HFFc6 (cell line): ENCODE measurements around the gene F12. TPM values are rescaled to one million over a fixed set of nuclear protein-coding genes. Genes with fewer than 3 reads are reported as not detected.

Source experiments
- DNase-seq: peaks from one replicate; pipeline ENCODE4 v3.0.0-alpha.2; 2018
- H3K27ac Mint-ChIP-seq: 2 replicates; pipeline ENCODE4 v1.8.0; 2020; ENCODE audit warnings: mild to moderate bottlenecking, mixed read lengths
- H3K27me3 Mint-ChIP-seq: 2 replicates; pipeline ENCODE4 v1.8.0; 2021; ENCODE audit warnings: mild to moderate bottlenecking, moderate library complexity, mixed read lengths; ENCODE audit not compliant: insufficient read depth
- H3K36me3 Mint-ChIP-seq: 2 replicates; pipeline ENCODE4 v1.8.0; 2021; ENCODE audit warnings: low read depth, mixed read lengths
- H3K4me1 Mint-ChIP-seq: 2 replicates; pipeline ENCODE4 v1.8.0; 2020; ENCODE audit warnings: low read depth, mixed read lengths
- H3K4me3 Mint-ChIP-seq: 2 replicates; pipeline ENCODE4 v1.8.0; 2020; ENCODE audit warnings: mild to moderate bottlenecking, moderate library complexity, mixed read lengths
- H3K9me3 Mint-ChIP-seq: 2 replicates; pipeline ENCODE4 v1.8.0; 2020; ENCODE audit warnings: mild to moderate bottlenecking, mixed read lengths
- total RNA-seq, 6 experiments: library from RNA; stranded (reverse); fragmentation: NEBNext Ultra II Directional; extraction: Animal tissue kit (Norgen Biotek cat#: 25700); gene quantifications; 2 replicates in 1 of 6; 3 replicates in 5 of 6; pipeline ENCODE4 v1.2.3, GENCODE V29; 2021
- TF ChIP-seq, protein P1 (sequence below): fragments of 200-600 bp; sonication (generic); IDR thresholded peaks from 2 replicates; pipeline ENCODE4 v1.5.0; 2021; ENCODE audit warnings: antibody characterized with exemption, mild to moderate bottlenecking

F12 gene
- total RNA-seq, 6 experiments from 2014 or later, result 0.63 to 1.2 (median 0.87) TPM

DNA sequence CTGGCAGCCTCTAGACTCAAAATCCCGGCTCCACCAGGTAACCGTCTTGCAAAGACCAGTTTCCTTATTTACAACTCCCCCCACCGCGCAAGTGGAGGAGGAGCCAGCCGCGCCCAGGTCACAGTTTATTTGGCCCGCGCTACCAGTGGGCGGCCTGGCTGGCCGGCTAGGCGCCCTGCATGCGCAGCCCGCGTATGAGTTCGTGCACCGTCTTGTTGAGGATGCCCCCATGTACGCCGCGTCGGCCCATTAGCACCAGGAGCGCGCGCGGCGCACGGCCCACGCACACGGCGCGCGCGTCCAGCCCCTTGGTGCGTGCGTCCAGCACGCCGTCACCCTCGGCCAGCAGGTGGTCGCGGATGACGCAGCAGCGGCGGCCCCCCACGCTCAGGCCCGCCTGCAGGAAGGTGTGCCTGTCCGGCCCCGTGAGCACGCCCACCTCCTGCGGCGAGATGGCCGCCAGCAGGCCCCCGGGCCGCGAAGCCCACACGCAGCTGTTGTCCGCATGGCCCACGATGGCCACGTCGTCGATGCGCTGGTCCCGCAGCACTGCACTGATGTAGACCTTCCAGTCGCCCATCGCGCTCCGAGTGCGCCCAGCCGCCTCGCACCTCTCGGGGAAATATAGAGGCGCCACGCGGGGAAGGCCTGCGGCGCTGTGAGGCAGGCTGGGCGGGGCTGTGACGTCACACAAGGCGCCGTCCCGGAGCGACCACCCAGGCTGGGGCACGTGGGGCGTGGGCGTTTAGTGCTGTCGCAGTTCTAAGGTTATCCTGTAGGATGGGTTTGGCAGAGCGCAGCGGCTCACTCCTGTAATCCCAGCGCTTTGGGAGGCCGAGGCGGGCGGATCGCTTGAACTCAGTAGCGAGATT lies 9.1 kb downstream of the F12 start, which contains the start of gene PFN3:
Gene PFN3, minus strand, starts transcription at position 665 of the 872 bp plus-strand sequence. Its CDS starts 85 bp downstream, at position 580.
- Mint-ChIP-seq H3K27ac (no peak within 1 kb of the TSS), H3K36me3 (no peaks in the 10 kb centered on the region), H3K4me3 (no peak within 1 kb of the TSS), H3K4me1 (peaks cover 9% of the 10 kb centered on the region), H3K9me3 (no peaks in the 10 kb centered on the region), H3K27me3 (peaks cover 41% of the 10 kb centered on the region)
- DNase-seq, result no peak
- TF ChIP-seq, protein P1, sequence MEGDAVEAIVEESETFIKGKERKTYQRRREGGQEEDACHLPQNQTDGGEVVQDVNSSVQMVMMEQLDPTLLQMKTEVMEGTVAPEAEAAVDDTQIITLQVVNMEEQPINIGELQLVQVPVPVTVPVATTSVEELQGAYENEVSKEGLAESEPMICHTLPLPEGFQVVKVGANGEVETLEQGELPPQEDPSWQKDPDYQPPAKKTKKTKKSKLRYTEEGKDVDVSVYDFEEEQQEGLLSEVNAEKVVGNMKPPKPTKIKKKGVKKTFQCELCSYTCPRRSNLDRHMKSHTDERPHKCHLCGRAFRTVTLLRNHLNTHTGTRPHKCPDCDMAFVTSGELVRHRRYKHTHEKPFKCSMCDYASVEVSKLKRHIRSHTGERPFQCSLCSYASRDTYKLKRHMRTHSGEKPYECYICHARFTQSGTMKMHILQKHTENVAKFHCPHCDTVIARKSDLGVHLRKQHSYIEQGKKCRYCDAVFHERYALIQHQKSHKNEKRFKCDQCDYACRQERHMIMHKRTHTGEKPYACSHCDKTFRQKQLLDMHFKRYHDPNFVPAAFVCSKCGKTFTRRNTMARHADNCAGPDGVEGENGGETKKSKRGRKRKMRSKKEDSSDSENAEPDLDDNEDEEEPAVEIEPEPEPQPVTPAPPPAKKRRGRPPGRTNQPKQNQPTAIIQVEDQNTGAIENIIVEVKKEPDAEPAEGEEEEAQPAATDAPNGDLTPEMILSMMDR, result peak; percentile 13; the same call in 1 of the 2 replicates

DNA sequence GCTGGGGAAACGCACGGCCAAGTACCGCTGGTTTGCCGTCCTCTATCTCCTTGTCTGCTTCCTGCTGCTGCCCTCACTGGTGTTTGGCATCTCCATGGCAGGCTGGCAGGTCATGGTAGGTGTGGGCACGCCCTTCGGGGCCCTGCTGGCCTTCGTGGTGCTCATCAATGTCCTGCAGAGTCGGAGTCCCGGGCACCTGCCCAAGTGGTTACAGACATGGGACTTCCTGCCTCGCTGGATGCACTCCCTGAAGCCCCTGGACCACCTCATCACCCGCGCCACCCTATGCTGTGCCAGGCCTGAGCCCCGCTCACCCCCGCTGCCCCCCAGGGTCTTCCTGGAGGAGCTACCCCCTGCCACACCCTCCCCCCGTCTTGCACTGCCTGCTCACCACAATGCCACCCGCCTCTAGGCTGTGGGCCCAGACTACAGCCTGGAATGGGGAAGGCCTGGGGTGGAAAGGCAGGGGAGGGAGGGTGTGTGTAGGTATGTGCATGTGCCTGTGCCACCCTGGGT lies 11.4 kb downstream of the F12 start:
- DNase-seq, result no peak
- H3K4me3 Mint-ChIP-seq, result no peak overlapping the region
- H3K4me1 Mint-ChIP-seq, result peaks cover 6% of the 10 kb centered on the region
- H3K9me3 Mint-ChIP-seq, result no peaks in the 10 kb centered on the region
- no peaks in the 10 kb centered on the region for H3K36me3 Mint-ChIP-seq
- TF ChIP-seq, protein P1, result no peak
- no peak overlapping the region for H3K27ac Mint-ChIP-seq
- H3K27me3 Mint-ChIP-seq, result peaks cover 47% of the 10 kb centered on the region

DNA sequence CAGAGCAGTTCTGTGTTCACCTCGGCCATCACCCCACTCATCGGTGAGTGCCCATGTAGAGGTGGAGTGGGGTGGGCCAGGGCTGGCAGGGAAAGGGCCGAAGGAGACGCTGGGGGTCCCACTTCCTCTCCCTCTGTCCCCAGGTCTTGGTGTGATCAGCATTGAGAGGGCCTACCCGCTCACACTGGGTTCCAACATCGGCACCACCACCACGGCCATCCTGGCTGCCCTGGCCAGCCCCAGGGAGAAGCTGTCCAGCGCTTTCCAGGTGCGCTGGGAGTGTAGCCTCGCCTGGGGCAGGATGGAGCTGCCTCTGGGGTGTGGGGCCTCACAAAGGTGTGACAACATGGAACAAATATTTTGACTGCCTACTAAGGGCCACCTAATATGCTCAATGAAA lies 12.6 kb downstream of the F12 start:
- H3K36me3 Mint-ChIP-seq, result no peaks in the 10 kb centered on the region
- TF ChIP-seq, protein P1, result no peak
- no peak overlapping the region for H3K27ac Mint-ChIP-seq
- no peaks in the 10 kb centered on the region for H3K4me1 Mint-ChIP-seq
- H3K4me3 Mint-ChIP-seq, result no peak overlapping the region
- peaks cover 44% of the 10 kb centered on the region for H3K27me3 Mint-ChIP-seq
- no peak for DNase-seq
- no peaks in the 10 kb centered on the region for H3K9me3 Mint-ChIP-seq

DNA sequence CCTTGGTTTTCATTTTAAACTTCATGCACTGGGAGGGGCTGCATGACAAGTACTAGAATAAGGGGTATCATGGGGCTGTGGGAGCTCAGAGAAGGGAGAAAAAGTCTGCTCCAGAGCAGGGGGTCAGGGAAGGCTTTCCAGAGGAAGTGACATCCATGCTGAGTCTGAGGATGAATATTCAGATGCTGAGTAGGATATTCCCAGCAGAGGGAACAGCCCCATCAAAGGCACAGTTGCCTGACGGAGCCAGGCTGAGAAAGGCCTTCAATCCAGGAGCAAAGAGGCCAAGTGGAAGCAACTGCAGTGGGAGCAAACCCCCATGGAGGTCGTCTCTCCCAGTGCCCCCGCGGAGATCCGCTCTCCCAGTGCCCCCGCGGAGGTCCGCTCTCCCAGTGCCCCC lies 13.3 kb downstream of the F12 start:
- H3K4me1 Mint-ChIP-seq, result no peaks in the 10 kb centered on the region
- H3K4me3 Mint-ChIP-seq, result no peak overlapping the region
- H3K9me3 Mint-ChIP-seq, result no peaks in the 10 kb centered on the region
- no peaks in the 10 kb centered on the region for H3K36me3 Mint-ChIP-seq
- H3K27ac Mint-ChIP-seq, result no peak overlapping the region
- DNase-seq, result no peak
- H3K27me3 Mint-ChIP-seq, result peaks cover 38% of the 10 kb centered on the region
- TF ChIP-seq, protein P1, result no peak

DNA sequence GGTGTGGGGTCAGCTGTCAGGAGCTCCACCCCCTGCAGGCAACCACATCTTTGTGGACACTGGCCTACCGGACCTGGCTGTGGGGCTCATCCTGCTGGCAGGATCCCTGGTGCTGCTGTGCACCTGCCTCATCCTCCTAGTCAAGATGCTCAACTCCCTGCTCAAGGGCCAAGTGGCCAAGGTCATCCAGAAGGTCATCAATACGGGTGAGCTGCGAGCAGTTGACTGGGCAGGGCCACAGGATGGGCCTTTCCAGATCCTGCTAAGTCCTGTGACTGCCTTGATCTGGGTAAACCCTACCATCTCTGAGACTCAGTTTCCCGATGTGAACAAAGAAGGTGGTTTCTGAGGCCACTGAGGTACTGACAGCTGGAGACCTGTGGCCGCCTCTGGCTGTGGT lies 15.4 kb downstream of the F12 start:
- no peaks in the 10 kb centered on the region for H3K36me3 Mint-ChIP-seq
- DNase-seq, result no peak
- H3K27me3 Mint-ChIP-seq, result peaks cover 32% of the 10 kb centered on the region
- H3K4me3 Mint-ChIP-seq, result no peak overlapping the region
- peaks cover 17% of the 10 kb centered on the region for H3K4me1 Mint-ChIP-seq
- H3K9me3 Mint-ChIP-seq, result no peaks in the 10 kb centered on the region
- TF ChIP-seq, protein P1, result no peak
- no peak overlapping the region for H3K27ac Mint-ChIP-seq
